ENCODE measurements around the gene CBY3.

The CBY3 gene

GRCh38 chr5:179680014-179680779, 637 bp downstream of the CBY3 start:
- Histone ChIP-seq H3K4me2 (ENCODE audit: insufficient read depth, low read length) (no peak overlapping the region), H3K9ac (ENCODE audit: low read depth, low read length) (no peak overlapping the region)
- no peak for ATAC-seq (ENCODE audit: insufficient read depth, low read depth)

GRCh38 chr5:179679014-179679674, 1.7 kb downstream of the CBY3 start:
- Histone ChIP-seq H3K4me1 (ENCODE audit: insufficient read depth, low read length) (peaks cover 31% of the 10 kb centered on the region), H3K36me3 (ENCODE audit: insufficient read depth, low read length) (peaks cover 5% of the 10 kb centered on the region; the same call in 1 of the 2 replicates), H3K4me3 (ENCODE audit: low read depth in 1 of 2, low read length in 2 of 2) (peak overlapping the region; percentile 77 to 91; a peak in 3 of 4 replicates), H3K79me2 (ENCODE audit: insufficient read depth, low read length) (peaks cover 25% of the 10 kb centered on the region), H3K4me2 (ENCODE audit: insufficient read depth, low read length) (peak overlapping the region; percentile 95), H4K20me1 (ENCODE audit: insufficient read depth, low read length) (no peaks in the 10 kb centered on the region), H3K27ac (ENCODE audit: low read length) (peak overlapping the region; percentile 89), H3K27me3 (ENCODE audit: insufficient read depth, low read length, poor library complexity) (no peaks in the 10 kb centered on the region), H3K9me3 (ENCODE audit: insufficient read depth, low read length, severe bottlenecking) (no peaks in the 10 kb centered on the region), H2AFZ (ENCODE audit: low read depth, low read length) (peak overlapping the region; percentile 91), H3K9ac (ENCODE audit: low read depth, low read length) (peak overlapping the region; percentile 90)
- peak; percentile 40 for DNase-seq
- TF ChIP-seq CTCF (IDR thresholded peaks at IDR 0.05; ENCODE audit: borderline replicate concordance, extremely low read depth, low read length, poor library complexity, severe bottlenecking), result no peak
- TF ChIP-seq EZH2 (IDR thresholded peaks at IDR 0.05; ENCODE audit: borderline replicate concordance, low read depth, low read length, severe bottlenecking), result no peak
- no peak; the same call in 2 of the 3 replicates for ATAC-seq (ENCODE audit: insufficient read depth, low read depth)

More at GRCh38 chr5:179680014-179680779, 637 bp downstream of the CBY3 start:
- no peak overlapping the region for H3K27ac ChIP-seq (ENCODE audit: low read length)
- H3K36me3 ChIP-seq (ENCODE audit: insufficient read depth, low read length), result peaks cover 5% of the 10 kb centered on the region; the same call in 1 of the 2 replicates
- no peaks in the 10 kb centered on the region for H3K27me3 ChIP-seq (ENCODE audit: insufficient read depth, low read length, poor library complexity)
- no peak overlapping the region for H2AFZ ChIP-seq (ENCODE audit: low read depth, low read length)
- DNase-seq, result no peak
- peaks cover 31% of the 10 kb centered on the region for H3K4me1 ChIP-seq (ENCODE audit: insufficient read depth, low read length)
- H4K20me1 ChIP-seq (ENCODE audit: insufficient read depth, low read length), result no peaks in the 10 kb centered on the region
- H3K4me3 ChIP-seq (ENCODE audit: low read depth in 1 of 2, low read length in 2 of 2), result no peak overlapping the region
- H3K9me3 ChIP-seq (ENCODE audit: insufficient read depth, low read length, severe bottlenecking), result no peaks in the 10 kb centered on the region
- no peak for TF ChIP-seq EZH2 (IDR thresholded peaks at IDR 0.05; ENCODE audit: borderline replicate concordance, low read depth, low read length, severe bottlenecking)
- no peak for TF ChIP-seq CTCF (IDR thresholded peaks at IDR 0.05; ENCODE audit: borderline replicate concordance, extremely low read depth, low read length, poor library complexity, severe bottlenecking)
- peaks cover 25% of the 10 kb centered on the region for H3K79me2 ChIP-seq (ENCODE audit: insufficient read depth, low read length)

- no peak for TF ChIP-seq EZH2 (IDR thresholded peaks at IDR 0.05; ENCODE audit: borderline replicate concordance, low read depth, low read length, severe bottlenecking)
- TF ChIP-seq CTCF (IDR thresholded peaks at IDR 0.05; ENCODE audit: borderline replicate concordance, extremely low read depth, low read length, poor library complexity, severe bottlenecking), result peak; percentile 30
- peaks cover 31% of the 10 kb centered on the region for H3K4me1 ChIP-seq (ENCODE audit: insufficient read depth, low read length)
- peak overlapping the region; percentile 77 to 91 for H3K4me3 ChIP-seq (ENCODE audit: low read depth in 1 of 2, low read length in 2 of 2)
- H3K36me3 ChIP-seq (ENCODE audit: insufficient read depth, low read length), result peaks cover 5% of the 10 kb centered on the region; the same call in 1 of the 2 replicates
- H2AFZ ChIP-seq (ENCODE audit: low read depth, low read length), result peak overlapping the region; percentile 91
- peak overlapping the region; percentile 90 for H3K9ac ChIP-seq (ENCODE audit: low read depth, low read length)
- H3K27ac ChIP-seq (ENCODE audit: low read length), result peak overlapping the region; percentile 89
- peak overlapping the region; percentile 95 for H3K4me2 ChIP-seq (ENCODE audit: insufficient read depth, low read length)
- no peaks in the 10 kb centered on the region for H3K9me3 ChIP-seq (ENCODE audit: insufficient read depth, low read length, severe bottlenecking)
- no peaks in the 10 kb centered on the region for H4K20me1 ChIP-seq (ENCODE audit: insufficient read depth, low read length)
- H3K27me3 ChIP-seq (ENCODE audit: insufficient read depth, low read length, poor library complexity), result no peaks in the 10 kb centered on the region
- peaks cover 25% of the 10 kb centered on the region for H3K79me2 ChIP-seq (ENCODE audit: insufficient read depth, low read length)
- peak; percentile 88 for ATAC-seq (ENCODE audit: insufficient read depth, low read depth)
- peak; percentile 94 for DNase-seq
Measured at GRCh38 chr5:179678223-179679013, 2.4 kb downstream of the CBY3 start.

Measured in DND-41 (cell line).